SW 1271 (cell line): ENCODE data around the gene KLB.
"Not testable (repeated sequence)": the region's sequence is repeated elsewhere in the genome, so short reads cannot be mapped to it uniquely, and the experiment has no call there.

Experiments used
- DNase-seq, 2 experiments: peaks; one replicate each; lab custom pipeline; 2025; lab: John Stamatoyannopoulos, UW

KLB gene

DNA sequence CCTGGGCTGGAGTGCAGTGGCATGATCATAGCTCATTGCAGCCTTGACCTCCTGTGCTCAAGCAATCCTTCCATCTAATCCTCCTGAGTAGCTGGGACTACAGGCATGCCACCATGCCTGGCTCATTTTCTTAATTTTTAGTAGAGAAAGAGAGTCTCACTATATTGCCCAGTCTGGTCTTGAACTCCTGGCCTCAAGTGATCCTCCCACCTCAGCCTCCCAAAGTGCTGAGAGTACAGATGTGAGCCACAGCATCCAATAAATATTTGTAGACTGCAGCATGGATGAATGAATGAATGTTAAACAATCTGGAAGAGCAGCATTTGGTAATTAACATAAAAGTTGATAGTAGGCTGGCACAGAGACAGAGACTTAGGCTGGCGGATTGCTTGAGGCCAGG, 20.0 kb downstream of the KLB start:
- no peak for DNase-seq

DNA sequence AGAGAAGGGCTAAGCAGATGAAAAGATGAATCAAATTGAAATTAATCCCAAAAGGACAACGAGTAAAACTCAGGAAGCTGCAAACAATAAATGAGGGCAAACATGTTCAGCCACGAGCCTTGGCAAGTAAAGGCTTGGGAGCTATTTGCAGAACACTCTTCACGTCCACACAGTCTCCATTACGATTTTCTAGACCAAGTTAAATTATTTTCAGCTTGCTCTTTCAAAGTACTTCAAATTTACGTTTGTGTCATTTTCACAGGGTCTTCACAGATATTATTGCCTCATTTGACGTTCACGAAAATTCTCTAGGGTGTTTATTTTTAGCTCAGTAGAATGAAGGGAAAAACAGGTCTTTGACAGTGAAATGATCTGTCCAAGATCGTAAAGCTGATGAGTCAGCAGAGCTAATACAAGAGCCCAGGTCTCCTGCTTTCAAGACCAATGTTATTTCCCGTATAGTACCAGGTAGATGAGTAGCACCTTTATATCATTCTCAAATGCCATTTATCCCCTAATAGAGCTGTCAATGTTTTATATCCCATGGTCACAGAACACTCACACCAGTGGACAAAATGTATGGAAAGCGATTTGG, 20.9 kb downstream of the KLB start:
- DNase-seq = no peak

DNA sequence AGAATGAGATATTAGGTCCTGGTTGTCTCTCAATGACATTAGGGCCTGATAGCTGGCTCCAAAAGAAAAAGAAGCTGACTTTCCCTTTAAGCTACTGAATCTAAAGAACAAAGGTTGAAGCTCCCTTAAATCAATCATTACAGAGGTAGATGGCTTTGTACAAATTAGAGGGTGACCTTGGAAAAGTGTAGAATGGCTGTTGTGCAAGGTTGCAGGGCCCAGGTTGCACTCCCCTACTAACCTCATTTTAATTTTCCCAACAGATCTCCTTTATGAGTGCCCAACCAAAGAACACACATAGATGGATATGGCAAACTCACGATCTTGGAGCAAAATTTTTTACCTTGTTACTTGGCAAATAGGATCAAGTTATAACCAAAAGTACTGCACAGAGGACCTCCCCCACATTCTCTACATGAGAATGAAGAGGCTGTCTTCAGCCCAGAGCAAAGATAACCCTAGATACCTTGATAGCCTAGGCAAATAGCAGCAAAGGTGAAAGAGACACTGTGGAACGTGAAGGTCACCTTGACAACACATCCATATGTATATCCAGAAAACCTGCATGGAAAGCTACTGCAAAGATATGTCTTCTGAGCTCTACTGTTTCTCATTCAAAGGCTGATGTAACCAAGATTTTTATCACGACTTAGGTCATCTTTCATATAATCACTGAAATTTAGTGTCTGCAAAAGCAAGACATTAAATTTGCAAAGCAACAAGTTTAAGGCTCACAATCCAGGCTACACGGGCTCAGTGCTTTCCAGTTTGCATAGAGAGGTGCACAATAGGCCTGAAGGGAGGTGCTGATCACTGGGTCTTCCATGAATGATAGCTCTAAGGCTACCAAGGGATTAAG, 23.0 kb downstream of the KLB start:
- DNase-seq = no peak

DNA sequence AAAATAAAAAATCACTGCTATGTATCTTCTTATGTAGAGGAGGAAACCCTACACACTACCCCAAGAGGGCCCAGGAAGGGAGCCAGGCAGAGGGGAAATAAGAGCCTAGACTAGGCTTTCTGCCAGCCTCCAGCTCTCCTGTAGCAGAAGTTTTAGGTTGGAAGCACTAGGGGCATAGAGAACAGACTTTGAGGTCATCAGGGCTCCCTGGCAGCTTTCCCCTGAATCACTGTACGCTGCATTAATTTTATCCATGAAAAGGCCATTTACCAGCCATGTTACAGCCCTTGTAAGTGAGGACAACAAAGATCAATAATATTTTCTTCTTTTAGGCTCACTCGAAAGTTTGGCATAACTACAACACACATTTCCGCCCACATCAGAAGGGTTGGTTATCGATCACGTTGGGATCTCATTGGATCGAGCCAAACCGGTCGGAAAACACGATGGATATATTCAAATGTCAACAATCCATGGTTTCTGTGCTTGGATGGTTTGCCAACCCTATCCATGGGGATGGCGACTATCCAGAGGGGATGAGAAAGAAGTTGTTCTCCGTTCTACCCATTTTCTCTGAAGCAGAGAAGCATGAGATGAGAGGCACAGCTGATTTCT, 27.3 kb downstream of the KLB start:
- no peak for DNase-seq

DNA sequence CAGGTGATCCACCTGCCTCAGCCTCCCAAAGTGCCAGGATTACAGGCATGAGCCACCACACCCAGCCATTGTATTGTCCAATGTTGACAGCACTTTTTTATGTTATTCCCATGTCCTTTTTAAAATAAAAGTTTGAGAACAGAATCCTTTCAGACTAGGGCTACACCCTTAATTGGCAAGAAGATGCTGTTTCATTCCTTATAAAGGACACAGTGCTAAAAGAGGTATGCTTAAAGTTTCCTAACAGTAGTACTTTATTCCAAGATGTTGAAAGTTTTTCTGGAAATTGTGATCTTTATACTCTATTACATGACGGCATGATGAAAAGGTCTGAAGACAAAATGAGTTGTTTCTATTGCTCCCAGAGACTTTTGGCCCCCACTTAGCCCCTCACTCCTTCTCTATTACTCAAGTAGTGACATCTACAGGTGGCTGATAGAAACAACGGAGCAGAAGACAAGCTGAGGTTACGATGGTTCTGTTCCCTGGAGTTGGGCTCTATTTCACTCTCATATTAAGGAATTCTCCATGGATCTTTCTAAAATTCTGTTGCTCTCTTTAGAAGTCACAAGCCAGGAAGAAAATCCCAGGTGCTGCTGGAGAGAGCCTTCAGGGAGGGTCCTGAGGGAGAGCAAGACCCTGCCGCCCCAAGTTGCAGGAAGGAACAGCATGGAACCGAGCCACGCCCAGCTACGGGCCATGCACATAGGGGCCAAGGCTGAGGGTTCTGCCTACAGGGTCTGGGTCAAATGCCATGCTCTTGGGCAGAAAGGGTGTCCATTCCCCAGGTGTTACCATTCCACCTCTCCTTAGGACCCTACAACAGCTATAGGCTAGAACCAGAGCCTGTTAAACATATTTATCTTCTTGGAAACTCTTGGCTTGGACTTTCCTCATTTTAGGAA, 29.2 kb downstream of the KLB start:
- no peak for DNase-seq

DNA sequence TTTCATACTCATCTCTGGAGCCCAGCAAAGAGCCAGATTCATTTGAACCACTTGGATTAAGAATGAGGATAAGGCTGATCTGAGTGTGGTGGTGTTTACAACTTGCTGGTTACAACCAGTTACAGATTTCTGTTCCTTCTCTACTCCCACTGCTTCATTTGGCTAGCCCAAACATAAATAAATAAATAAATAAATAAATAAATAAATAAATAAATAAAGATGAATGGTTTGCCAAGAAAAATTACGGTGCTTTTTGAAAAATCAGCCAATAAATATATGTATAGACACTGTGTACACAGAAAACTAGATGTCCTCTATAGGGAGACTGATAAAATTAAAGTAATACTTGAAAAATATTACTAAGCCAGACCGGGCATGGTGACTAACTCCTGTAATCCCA, 34.9 kb downstream of the KLB start:
- no peak for DNase-seq

DNA sequence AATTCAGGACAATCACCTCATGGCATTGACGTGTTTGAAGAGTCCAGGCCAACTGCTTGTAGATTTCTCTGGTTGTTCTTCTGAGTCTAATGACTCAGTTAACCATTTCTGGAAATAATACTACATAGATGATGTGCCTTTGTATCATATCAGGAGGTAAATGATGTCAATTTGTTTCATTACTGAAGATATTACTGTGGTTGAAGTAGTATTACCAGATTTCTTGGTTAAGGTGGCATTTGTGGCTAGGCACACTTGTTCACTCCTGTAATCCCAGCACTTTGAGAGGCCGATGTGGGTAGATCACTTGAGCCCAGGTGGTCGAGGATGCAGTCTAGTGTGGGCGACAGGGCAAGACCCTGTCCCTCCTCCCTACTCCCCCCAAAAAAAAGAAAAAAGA, 36.3 kb downstream of the KLB start:
- no peak for DNase-seq

DNA sequence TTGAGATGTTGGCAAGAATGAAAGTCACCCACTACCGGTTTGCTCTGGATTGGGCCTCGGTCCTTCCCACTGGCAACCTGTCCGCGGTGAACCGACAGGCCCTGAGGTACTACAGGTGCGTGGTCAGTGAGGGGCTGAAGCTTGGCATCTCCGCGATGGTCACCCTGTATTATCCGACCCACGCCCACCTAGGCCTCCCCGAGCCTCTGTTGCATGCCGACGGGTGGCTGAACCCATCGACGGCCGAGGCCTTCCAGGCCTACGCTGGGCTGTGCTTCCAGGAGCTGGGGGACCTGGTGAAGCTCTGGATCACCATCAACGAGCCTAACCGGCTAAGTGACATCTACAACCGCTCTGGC, 39.7 kb downstream of the KLB start:
- no peak for DNase-seq

DNA sequence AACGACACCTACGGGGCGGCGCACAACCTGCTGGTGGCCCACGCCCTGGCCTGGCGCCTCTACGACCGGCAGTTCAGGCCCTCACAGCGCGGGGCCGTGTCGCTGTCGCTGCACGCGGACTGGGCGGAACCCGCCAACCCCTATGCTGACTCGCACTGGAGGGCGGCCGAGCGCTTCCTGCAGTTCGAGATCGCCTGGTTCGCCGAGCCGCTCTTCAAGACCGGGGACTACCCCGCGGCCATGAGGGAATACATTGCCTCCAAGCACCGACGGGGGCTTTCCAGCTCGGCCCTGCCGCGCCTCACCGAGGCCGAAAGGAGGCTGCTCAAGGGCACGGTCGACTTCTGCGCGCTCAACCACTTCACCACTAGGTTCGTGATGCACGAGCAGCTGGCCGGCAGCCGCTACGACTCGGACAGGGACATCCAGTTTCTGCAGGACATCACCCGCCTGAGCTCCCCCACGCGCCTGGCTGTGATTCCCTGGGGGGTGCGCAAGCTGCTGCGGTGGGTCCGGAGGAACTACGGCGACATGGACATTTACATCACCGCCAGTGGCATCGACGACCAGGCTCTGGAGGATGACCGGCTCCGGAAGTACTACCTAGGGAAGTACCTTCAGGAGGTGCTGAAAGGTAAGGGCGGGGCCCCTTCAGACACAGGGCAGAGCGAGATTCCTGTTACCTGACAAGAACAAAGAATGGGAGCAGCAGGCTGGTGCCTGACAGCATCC, 40.3 kb downstream of the KLB start:
- DNase-seq = no peak

DNA sequence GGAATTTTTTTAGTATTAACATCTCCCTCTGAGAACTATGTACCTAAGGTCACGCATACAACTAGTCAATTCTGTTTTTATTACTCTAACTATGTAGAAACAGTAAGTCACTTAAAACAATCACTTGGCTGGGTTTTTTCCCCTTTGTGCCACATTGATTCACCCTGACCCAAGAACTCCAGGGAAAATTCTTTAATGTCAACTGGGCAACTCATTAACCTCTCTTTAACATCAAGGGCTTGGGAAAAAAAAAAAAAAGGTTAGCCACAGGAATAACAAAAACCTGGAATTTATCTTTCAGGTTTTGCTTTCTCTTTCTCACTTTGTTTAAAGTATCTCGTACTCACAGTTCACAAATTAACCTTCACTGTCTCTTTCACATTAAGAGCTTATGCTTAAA, 43.9 kb downstream of the KLB start:
- DNase-seq = no peak

DNA sequence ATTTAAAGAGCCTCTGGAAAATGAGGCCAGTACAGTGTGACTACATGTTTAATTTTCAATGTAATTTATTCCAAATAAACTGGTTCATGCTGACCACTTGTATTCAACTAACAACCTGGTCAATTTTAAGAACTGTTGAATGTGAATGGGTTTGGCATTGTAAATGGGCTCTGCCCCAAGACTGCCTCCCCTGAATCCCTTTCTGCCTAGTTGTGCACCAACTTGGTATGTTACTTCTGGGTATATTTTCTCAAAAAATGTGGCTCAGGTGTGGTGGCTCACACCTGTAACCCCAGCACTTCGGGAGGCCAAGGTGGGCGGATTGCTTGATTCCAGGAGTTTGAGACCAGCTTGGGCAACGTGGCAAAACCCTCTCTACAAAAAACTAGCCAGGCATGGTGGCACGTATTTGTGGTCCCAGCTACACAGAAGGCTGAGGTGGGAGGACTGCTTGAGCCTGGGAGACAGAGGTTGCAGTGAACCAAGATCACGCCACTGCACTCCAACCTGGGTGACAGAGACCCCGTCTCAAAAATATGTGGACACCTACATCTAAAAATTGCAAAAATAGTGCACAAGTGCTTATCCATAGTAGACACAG, 44.8 kb downstream of the KLB start:
- DNase-seq = no peak

DNA sequence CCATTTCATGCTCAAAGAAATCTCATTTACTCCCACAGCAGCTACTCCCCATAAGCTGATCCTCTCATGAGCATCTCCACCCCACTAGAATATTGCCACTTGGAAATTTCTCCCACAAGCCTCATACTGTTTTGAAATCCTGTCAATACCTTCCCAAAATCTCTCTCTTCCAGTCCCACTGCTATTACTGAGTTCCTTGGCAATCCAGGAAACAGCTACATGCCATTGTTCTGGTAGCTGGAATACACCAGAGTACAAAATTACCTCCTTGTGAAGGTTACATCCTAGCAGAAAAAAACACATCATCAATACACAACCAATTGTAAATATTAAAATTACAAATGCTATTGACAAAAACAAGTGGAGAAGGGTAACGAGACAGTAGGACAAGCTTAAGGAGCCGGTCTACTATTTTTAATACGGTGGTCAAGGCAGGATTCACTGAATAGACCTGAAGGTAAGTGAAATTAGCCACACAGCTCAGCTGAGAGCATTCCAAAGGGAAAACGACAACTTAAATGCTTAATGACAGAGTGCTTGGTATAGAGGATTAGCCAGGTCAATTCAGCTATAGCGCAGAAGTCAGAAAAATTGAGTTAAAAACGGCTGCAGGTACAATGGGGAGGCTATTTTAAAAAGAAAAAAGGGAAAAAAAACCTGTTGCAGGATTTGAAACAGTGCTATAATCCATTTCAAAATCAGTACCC, 45.6 kb downstream of the KLB start:
- DNase-seq = no peak

DNA sequence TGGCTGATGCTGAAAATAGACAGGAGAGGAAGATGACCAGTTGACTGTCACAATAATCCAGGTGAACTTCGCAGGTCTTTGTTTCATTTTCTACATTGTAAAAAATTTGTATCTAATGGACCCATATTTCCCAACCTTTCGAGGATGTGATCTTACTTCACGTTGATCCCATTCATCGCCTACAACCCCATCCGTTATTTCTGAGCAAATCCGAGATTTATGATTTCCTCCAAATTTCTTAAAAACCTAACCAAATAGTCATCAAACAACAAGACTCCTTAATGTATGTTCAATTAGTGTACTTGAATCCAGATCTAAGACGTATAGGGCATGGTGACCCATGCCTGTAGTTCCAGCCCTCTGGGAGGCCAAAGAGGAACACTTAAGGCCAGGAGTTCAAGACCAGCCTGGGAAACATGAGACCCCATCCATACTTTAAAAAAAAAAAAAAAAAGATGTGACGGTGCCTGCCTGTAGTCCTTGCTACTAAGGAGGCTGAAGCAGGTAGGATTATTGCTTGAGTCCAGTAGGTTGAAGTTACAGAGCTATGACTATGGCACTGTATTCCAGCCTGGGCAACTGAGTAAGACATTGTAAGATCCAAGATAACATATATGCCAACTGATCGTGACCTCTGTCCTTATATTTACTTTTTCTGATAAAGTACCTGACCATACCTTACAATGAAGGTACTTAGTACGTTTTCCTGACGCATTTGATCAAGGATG, 46.3 kb downstream of the KLB start:
- DNase-seq = no peak

DNA sequence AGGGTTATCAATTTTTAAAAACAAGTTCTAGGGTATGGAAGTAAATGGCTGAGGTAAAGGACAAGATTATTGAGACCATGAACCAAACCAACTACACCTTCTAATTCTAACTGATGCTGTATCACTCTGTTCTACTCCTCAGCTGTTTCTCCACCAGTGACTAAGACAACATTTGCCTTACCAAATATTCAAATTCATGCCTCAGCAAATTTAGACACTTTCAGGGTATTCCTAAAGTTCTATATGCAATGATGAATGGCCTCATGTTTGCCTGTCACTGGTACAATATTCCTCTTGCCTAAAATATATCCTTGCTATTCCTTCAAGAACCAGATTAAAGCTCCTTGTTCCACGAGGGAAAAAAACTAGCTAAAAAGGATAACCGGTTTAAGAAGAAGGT, 47.0 kb downstream of the KLB start:
- DNase-seq = no peak

DNA sequence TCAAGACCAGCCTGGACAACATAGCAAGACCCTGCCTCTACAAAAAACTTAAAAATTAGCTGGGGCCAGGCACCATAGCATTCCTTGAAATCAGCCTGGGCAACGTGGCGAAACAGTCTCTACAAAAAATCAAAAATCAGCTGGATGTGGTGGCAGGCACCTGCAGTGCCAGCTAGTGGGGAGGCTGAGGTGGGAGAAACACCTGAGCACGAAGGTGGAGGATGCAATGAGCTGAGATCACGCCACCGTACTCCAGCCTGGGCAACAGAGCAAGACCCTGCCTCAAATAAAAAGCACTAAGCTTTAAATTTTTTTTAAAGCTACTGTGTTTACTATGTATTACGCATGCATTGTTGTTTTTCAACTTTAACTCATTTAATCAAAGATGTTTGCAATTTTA, 48.8 kb downstream of the KLB start:
- no peak for DNase-seq

DNA sequence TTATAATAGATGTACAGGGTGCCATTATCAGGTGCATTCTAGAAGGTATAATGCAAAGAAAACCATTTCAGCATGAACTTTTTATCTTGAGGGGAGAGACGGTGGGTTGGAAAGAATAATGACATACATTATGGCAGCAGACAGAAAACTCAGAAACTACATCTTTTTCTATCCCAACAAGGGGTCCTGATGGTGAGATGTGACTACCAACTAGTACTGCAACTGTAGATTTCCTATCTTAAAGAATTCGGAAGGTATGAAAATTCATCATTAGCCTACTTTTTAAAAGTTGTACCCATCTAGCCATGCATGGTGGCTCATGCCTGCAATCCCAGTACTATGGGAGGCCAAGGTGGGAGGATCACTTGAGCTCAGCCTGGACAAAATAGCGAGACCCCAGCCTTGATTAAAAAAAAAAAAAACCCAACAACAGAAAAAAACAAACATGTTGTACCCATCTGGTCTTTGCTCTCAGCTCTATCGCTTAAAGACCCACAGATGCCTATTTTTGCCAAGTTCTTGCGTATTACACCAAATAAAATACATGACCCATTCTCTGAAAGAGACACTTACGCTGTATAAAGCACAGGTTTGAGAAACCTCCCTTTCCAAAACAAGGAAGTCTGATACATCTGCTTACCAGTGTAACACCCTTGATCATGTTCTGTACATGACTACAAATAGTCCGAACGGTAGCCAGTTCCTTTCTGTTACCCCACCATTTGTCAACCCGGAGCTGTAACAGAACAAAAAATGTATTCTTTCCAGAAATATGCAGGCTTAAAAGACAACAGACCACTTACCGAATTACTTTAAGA, 50.4 kb downstream of the KLB start:
- DNase-seq = no peak

DNA sequence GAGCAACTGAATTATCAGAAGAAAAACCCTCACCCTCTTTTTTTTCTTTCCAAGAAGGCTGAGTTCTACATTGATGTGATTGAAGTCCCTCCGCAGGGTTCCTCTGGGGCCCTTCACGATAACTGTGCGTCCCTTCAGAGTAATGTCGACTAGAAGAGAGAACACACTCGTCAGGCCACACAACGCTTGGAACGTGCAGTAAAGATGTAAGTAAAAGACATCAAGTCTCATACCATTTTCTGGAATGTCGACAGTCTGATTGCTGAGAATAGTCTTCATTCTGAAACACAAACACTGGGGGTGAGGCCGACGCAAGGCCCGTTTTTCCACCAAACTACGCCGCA, 51.4 kb downstream of the KLB start:
- not testable (repeated sequence) for DNase-seq

DNA sequence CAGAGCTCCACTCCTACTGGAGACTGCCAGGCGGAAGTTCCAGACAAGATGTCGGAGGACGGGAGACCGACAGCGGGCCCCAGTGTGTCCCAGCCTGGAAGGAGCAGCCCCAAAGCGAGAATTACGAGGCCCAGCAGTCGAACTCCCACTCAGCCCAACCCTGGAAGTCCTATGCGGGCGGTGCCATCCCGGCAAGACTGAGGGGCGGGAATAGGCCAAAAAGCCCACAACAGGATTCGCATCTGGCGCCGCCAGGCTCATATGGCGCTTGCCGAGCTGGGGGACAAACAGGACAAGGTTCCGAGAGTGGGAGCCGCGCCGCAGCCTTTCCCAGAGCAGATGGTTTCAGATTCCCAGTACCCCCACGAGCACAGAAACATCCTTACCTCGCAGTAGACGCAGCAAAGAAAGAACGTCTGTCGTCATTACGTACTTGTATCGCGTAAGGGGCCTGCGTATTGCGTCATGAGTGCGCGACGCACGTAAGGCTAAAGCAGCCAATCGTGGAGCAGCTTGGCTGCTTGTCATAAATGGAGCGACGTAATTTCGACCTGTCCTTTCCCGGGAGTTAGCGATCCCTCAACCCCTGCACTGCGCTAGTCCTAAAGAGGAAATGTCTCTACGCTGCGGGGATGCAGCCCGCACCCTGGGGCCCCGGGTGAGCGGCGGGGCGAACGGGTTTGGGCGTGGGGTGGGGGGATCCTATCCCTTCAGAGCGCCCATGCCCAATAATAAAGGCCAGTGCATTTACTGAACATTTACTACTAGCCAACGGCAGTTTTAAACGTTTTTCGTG, 52.0 kb downstream of the KLB start, which contains the start of the genes LIAS and RPL9:
Gene LIAS (plus strand): TSS at position 552 of the 796 bp plus-strand sequence. CDS start 62 bp downstream, at position 614.
Gene RPL9 (minus strand): TSS at position 418 of the 796 bp plus-strand sequence. CDS start 483 bp downstream, outside the sequence.
- peak; percentile 90 to 95 for DNase-seq
